UCSD-AML1 (cell line): Measurements from ENCODE around the gene RSPO4.
"Not testable (repeated sequence)": the region's sequence is repeated elsewhere in the genome, so short reads cannot be mapped to it uniquely, and the experiment has no call there.

ENCODE experiments used
- DNase-seq: peaks from one replicate; lab custom pipeline; 2025; ENCODE audit not compliant: unreplicated experiment; lab: John Stamatoyannopoulos, UW

The RSPO4 gene

DNA sequence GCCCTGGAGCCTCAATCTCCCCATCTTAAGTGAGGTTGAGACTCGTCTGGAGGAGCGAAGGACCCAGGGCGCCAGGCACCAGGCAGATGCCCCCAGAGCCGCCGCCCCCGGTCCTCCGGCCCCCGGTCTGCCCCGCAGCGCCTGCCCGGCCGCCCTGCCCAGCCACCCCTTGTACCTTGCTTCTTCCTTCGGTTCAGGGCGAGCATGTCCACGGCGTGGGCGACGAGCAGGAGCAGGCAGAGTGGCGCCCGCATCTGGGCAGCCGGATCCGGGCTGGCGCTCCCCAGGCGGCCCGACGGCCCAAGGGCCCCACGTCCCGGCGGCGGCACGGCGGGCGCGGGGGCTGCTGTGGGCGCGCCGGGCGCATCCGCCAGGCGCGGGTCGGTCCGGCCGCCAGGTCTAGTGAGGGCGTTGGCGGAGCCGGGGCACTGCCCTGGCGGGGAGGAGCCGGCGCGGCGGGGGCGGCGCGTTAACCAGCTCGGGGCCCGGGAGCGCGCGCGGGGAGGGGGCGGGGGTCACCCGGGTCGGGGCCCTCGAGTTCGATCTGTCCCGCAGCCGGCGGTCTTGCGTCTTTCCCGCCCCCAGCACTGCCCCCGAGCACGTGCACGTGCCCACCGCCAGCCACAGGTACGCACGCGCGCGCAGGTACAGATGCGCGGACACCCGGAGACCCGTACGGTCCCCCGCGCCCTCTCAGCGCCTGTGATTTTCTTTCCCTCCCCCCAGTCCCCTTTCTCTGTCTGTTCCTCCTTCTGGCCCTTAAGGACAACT lies at the start of gene RSPO4:
Gene RSPO4, minus strand, starts transcription at position 401 of the 771 bp plus-strand sequence. Its CDS starts 147 bp downstream, at position 254.
- DNase-seq = no peak

DNA sequence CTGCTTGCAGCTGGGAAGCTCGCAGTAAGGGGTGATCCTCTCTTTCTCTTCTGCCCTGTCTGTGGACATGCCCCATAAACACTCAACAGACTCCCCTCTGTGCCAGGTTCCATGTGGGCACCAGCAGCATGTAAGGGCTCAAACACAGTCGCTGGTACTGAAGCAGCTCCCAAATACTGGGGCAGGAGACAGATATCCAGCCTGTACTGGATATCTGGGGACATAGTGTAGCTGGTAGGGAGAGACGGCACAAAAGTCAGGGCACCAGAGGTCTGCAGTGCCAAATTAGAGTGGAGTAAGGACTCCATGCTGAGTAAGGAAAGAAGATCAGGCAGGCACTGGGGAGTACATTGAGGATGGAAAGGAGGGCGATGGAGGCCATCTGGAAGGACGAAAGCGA lies 48.3 kb upstream of the RSPO4 start:
- DNase-seq = no peak

DNA sequence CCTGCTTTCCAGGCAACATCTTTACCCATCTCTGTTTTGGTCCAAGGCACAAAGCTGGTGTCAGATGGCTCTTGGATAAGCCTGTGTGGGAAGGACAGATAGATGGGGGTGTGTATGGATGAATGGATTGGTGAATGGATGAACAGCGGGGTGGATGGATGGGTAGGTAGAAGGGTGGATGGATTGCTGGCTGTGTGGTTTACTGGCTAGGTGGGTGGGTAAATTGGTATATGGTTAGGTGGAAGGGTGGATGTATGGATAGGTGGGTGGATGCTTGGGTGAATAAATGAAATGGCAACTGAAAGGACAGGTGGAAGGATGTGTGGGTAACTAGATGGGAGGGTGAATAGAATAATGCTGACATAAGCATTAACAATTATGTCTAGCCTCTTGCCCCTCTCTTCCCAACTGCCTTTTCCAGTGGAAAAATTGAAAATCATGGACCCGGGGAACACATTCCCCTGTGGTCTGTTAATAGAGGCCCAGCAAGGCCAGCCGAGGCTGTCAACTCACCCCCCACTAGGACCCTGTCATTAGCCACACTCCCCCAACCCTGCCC lies 43.8 kb upstream of the RSPO4 start:
- no peak for DNase-seq

DNA sequence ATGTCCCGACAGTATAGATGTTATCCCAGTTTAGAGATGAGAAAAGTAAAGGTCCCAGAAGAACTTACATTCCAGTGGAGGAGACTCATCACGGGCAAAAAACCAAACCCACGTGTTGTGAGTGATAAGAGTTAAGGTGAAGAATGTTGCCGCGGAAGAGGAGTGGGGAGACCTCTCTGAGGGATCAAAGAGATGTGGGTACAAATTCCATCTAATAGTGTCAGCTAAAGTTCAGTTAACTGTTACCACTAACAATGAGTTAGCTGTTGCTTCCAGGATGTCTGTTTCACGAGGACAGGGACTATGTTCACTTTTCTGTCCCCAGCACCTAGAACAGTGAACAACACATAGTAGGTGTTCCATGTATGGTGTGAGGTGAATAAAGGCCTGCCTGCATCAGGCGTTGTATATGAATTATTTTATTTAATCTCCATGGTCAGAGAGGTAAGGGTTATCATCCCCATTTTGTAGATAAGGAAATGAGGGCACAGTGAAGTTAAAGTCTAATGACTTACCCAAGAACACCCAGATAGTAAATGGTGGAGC lies 39.8 kb upstream of the RSPO4 start:
- no peak for DNase-seq

DNA sequence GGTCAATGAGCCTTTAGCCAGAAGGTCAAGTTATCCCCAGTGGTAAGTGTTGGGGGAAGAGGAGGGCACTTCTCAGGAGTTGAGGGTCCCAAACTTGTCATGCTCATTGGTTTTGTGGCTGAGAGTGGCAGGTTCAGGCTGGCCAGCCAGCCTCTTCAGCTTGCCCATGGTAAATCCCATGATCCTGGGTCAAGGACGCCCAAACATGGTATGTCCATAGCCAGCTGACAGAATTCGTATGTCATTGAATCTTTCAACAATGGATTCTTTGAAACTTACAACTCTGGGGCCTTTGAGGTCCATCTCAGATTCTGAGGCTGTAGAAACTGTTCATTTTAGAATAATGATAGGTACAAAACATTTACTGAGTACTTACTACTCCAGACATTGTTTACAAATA lies 36.1 kb upstream of the RSPO4 start:
- DNase-seq = no peak

DNA sequence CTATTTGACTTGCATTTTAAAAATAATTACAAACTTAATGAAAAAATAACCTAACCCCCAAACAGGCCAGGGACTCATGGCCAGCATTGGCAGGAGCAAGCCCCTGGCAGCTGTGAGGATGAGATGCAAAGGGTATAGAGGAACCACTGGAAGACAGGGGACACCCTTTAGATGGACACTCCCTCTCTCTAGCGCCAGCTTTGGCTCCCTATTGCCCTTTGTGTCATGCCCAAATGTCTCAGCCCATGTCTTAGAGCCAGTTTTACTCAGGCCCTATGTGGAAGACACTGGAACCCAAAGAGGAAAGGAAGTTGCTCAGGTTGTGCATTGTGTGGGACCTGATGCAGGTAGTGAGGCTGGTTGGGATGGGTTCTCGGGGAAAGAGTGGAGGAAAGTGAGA lies 34.9 kb upstream of the RSPO4 start:
- no peak for DNase-seq

DNA sequence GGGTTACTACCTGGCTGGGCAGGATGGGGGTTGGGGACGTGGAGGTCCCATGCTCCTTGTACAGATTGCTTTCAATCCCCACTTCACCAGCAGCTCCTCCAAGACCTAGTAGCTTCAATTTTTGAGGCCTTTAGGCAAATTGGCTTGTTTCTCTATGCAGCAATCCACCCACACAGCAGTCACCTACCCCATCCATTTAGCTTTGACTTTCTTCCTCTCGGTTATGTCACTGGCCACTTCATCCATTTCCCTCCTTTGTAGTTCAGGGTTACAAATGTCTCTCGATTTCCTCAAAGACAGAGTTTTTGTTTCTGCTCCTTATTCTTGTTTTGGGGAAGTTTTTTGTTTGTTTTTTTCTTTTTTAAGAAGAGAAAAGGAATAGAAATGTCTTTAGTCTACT lies 33.4 kb upstream of the RSPO4 start:
- no peak for DNase-seq

DNA sequence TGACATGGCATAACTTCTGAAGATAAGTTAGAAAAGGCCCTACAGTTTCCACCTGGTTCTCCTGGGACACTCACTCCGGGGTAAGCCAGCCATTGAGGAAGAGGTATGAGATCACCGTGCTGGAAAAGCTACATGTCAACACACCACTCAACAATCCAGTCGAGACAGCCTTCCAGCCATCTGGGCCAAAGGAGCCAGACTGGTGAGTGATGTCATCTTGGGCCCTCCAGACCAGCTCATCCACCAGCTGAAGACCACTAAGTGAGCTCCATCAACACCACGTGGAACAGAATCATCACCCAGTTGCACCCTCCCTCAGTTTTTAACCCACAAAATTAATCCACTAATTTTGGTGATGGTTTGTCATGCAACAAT lies 32.3 kb upstream of the RSPO4 start:
- DNase-seq = no peak

DNA sequence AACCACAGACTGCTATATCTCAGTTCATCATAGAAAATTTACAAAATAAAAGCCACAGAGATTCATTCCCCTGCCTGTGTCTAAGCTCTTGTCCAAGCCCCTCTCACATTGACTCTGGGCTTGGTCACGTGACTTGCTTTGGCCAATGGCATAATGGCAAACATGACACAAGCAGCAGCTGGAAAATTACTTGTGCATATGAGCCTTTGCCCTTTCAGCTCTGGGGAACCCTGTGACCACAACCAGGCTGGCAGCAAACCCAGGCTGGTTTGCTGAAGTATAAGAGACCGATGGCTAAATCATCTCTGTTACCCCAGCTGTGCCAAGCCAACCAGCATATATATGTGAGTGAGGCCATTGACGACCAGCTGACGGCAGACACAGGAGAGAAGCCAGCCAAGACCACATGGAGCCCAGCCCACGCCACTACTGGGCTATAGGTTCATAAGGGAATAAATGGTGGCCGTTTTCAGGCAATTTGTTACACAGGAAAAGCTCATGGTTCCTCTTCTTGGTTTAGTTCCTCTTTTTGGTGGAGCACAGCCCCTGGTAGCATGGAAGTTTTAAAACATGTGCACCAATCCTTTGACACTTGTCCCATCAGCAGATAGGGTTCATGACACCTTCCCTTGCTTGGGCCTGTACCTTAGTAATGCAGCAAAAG lies 31.8 kb upstream of the RSPO4 start:
- peak; percentile 62 for DNase-seq

DNA sequence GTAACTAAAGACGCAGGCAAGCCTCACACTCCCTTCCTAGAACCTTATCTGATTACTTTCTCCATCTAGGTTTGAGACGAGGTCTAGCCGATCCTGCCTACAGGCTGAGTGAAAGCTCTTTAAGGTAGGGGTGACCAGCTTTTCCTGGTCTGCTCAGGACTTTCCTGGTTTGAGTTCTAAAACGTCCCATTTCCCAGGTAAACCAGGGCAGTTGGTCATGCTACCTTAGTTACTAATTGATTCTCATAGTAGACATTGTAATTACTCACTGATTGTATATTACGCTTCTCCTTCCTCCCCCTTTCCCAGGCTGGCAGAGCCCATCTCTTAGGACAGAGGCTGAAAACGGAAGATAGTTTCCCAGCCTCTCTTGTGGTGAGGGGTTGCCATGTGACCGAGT lies 27.9 kb upstream of the RSPO4 start:
- no peak for DNase-seq

DNA sequence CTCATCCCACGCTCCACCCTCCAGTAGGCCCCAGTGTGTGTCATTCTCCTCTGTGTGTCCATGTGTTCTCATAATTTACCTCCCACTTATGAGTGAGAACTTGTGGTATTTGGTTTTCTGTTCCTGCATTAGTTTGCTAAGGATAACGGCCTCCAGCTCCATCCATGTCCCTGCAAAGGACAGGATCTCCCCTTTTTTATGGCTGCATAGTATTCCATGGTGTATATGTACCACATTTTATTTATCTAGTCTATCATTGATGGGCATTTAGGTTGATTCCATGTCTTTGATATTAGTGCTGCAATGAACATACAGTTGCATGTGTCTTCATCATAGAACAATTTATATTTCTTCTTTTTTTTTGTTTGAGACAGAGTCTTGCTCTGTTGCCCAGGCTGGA lies 24.1 kb upstream of the RSPO4 start:
- not testable (repeated sequence) for DNase-seq

DNA sequence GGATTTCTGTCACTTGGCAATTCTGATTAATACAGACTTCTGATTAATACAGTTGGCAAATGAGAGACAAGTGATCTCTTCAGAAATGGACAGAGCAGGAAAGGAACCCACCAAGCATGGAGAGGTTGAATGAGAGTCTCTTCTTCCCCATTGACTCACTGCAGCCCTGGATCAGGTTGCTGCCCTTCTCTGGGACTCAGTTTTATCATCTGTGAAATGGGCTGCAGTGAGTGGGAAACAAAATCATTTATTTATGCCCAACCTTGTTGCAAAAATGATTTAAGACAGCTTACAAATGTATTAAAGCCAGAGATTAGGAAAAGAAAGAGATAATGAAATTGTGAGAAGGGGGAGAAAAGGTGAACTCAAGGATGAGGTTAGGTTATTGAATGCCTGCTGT lies 20.8 kb upstream of the RSPO4 start:
- DNase-seq = no peak

DNA sequence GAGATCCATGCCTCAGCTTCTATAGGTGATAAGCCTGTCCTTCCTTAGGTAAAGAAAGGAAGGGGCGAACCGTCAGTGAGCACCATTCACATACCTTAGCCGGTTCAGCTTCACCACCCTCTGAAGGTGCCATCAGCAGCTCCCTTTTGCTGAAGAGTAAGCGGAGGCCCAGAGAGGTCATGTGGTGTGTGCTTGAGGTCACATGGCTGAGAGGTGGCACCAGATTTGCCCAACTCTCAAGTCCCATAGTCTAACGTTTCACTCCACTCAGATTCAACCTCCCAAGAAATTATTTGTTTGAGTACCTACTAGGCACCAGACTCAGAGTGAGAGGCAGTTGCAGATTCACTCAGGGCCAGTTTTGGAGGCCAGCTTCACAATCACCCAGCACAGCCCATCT lies 18.5 kb upstream of the RSPO4 start:
- DNase-seq = no peak

DNA sequence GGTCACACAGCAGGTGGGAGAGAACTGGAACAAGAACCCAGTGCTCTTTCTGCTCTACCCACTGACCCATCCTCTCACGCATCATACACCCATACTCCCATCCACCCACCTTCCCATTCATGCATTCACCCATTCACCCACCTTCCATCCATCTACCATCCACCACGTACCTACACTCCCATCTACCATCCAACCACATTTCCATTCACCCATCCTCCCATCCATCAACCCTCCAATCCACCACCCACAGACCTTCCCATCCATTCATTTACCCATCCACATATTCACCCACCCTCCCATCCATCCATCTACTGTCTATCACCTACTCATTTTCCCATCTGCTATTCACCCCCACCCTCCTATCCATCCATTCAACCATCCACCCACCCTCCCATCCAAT lies 17.2 kb upstream of the RSPO4 start:
- DNase-seq = no peak

DNA sequence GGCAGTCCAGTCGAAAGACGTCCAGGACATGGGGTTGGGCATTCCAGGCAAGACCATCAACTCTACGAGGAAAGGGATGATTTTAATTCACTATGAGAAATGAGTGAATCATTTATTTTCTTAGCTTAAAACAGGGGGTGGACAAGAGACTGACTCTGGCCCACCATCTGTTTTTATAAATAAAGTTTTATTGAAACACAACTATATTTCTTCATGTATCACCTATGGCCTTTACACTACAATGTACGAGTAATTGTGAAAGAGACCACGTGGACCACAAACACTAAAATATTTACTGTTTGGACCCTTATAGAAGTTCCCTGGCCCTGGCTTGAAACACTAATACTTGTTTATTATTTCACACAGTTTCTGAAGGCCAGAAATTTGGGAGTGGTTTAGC lies 15.6 kb upstream of the RSPO4 start:
- no peak for DNase-seq

DNA sequence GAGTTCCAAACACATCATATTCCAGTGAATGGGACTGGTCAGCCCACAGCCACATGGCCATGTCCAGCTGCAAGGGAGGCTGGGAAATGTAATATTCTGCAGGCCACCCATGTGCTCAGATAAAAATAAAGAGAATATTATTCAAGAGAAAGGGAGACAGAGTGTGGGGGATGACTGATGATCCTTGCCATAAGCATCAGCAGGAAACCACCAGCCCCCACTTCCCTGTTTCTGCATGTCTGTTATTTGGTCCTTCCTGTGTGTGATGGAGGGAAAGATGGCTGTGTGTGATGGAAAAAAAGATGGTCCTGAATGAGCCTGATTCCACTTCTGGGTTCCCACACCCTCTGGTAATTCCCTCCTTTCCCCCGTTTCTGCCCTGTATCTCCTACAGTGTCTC lies 13.1 kb upstream of the RSPO4 start:
- peak; percentile 42 for DNase-seq

DNA sequence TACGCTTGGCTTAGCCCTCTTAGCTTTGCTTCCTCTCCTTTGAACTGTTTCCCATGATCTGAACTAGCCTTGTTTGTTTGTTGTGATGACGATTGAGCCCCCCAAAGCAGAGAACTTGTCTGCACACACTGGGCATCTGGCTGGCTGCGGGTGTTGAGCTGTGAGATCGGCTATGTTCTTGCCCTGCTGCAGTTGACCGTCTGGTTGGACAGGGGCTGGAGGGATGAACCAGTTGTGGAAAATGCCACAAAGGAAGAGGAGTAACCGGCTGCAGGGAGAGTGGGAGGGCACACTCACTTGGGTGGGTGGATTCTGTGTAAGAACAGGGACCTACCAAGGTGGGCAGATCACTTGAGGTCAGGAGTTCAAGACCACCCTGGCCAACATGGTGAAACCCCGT lies 12.4 kb upstream of the RSPO4 start:
- no peak for DNase-seq

DNA sequence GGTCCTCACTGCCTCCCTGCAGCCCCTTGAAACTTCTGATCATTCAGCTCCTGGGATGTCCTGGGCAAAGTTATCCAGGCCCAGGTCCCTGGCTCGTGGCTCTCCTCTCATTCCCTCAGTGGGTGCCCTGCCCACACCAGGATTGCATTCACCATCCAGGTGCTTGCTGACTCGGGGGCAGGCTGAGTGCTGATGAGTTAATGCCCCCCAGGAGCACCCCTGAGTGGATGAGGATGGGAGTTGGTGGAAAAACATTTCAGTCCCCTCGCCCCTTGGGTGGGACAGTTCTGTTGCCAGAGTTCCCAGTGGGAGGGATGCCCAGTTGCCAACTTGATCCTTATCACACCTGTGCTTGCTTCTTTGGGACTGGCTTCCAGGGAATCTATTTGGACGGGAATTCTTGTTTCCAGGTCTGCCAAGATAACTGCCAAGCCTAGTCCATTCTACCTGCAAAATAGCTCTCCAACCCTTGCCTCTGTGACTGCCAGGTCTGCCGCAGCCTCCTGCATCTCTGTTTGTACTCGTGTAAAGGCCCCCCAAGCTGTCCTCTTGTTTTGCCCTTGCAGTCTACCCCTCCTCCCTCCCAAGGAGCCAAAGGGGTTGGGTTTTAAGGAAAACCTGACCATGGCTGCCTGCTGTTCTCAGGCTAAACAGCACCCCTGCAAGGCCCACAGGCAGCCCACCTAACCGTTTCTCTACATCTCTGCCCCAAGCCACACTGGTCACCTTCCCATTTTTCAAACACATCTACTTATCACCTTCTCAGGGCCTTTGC lies 11.6 kb upstream of the RSPO4 start:
- no peak for DNase-seq

DNA sequence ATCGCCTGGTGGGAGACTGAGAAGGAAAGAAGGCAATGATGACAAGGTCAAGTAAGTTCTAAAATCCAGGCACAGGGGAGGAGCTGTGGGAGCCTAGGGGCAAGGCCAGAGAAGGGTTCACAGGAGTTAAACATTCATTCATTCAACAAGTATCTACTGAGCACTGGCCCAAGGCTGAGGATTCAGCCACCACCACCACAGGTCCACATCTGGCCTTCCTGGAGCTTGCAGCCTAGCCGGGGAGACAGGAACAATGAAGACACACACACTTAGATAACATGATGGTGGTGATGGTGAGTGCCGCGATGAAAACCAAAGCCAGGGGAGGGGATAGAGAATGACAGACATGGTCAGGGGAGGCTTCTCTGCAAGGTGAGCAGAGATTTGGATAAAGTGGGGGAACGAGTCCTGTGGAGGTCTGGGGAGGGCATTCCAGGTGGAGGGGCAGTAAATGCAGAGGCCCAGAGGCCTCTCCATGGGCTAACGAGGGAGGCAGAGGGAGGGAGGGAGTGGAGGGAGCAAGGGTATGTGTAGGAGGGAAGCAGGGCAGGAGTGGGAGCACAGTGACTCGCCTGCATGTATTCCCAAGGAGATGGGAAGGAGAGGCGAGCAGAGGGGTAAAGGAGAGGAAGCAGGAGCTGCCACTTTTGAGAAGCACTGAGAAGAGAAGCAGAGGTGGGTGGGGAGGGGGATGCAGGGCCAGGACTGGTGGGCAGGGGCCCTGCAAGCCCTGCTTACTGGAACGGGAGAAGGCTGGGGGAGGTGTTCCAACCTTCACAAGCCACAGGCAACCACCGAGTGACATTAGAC lies 10.5 kb upstream of the RSPO4 start:
- no peak for DNase-seq

DNA sequence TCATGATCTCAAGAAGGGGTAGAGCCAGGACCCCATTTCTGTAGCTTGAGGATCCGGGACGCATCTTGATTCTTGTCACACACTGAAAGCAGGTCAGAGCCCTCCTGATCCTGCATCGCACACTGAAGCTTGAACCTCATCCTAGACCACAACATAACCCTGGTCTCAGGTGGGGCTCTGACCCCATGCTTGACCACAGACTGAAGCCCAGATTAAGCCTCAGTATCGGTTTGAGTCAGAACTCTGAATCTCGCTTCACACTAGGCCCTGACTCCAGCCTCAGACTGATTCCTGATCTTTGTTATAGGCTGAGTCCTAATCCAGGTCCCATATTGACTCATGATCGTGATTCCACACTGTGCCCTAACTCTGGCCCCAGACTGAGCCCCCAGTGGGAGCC lies 8.5 kb upstream of the RSPO4 start:
- DNase-seq = no peak
